Anterior cingulate cortex (tissue), 58 donors: ENCODE results near the gene CPNE7.

Experiments
- DNase-seq, 58 donors: peaks; one replicate each; lab custom pipeline; 2025; lab: John Stamatoyannopoulos, UW

The CPNE7 gene

DNA sequence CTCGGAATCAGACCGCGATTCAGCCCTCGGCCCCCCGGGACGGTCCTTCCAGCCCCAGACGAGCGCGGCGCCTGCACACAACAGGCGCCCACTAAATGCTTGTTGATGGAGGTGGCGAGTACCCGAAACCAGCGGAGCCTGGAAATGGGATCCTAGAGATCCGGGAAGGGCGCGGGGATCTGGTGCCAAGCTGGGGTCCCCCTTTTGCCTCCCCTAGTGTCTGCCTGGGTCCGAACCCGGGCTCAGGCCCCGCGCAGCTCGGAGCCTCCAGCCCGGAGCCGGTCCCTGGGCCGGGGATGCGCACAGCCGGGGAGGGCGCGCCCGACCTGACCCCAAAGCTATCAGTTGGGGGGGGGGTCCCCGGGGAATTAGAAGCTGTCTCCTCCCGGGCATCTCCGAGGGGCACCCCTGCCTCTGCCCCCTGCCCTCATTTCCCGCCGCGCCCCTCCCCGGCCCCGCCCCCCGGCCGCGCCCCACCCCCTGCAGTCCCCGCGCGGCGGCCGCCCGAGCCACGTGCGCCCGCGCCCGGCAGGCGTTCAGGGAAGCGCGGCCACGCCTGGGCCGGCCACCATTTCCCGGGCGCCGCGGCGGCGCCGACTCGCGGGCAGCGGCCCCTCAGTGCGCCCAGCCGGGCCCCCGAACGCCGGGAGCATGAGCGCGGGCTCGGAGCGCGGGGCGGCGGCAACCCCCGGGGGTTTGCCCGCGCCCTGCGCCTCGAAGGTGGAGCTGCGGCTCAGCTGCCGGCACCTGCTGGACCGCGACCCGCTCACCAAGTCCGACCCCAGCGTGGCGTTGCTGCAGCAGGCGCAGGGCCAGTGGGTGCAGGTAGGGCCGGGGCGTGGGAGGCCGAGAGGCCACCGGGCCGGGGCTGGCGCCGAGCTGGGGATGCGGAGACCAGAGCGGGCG, at the start of gene CPNE7:
Gene CPNE7 (plus strand): TSS at position 512 of the 906 bp plus-strand sequence. CDS start 140 bp downstream, at position 652.
- DNase-seq = no peak

DNA sequence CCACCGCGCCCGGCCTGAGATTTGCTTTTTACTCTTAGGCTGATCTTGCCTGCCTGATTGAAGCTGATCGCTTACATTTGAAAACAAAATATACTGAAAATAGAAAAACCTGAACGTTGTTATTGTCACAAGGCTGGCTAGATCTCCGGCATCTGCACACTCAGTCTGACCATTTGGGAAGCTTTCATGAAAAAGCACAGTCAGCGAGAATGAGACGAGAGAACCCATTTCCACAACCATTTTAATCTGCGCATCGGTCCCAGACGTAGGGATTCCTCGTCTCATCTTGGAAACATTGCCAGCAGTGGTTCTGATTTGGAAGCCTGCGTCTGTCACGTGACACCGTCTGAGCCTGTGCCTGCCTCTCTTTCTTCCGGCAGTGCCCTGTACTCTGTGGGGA, 46.5 kb upstream of the CPNE7 start:
- DNase-seq = no peak

DNA sequence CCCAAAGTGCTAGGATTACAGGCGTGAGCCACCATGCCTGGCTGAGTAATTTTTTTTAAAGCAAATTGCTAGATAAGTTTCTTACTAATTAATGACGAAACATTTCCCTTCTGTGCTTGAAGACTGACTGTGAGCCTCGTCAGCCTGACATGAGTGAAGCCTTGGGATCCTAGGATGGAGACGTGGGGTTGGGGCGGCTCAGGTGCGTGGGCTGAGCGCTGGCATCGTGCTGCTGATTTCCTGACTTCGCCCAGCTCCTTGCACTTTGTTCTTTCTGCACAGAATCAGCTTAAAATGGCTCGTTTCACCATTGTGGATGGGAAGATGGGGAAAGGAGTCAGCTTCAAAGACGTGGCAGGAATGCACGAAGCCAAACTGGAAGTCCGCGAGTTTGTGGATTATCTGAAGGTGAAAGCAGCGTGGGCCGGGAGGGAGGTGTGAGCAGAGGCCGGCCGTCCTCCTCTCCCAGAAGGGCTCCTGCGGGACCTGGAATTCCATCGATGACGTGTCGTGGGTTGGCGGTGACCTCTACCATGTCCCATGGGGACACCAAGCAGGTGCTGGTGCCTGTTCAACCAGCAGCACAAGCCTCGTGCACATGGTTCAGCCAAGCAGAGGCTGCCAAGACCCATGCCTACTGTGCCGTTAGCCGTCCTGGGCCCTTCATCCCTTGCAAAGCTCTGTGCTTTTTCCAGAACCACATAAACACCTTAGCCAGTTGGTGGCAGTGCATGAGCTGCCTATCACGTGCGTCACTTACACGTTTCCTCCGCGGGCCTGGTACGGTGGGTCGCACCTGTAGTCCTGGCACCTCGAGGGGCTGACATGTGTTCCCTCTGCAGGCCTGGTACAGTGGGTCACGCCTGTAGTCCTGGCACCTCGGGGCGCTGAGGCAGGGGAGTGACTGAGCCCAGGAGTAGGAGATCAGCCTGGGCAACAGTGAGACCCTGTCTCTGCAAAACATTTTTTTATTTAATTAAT, 44.9 kb upstream of the CPNE7 start:
- peak in 1 of 58 donors; percentile 19 for DNase-seq

DNA sequence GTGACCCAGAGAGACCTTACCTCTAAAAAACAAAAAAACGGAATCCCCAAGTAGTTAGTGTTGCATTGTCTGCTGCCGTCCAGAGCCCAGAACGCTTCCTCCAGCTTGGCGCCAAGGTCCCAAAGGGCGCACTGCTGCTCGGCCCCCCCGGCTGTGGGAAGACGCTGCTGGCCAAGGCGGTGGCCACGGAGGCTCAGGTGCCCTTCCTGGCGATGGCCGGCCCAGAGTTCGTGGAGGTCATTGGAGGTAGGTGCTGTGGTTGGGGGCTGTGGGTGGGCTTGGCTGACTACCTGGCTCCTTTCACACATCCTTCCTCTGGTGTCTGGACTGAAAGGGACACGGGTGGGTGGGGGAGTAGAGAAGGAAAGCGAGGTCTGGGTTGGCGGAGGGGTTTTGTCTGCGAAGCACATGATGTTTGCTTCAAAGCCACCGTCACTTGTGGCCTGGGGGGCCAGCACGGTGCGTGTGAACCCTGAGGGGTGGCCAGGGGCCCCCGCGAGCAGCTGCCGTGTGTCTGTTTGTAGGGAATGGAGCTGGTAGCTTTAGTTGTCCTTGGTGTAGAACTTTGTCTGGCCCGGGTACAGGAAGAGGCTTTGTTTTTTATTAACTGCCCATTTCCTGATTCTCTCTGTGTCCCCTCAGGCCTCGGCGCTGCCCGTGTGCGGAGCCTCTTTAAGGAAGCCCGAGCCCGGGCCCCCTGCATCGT, 43.6 kb upstream of the CPNE7 start:
- DNase-seq = no peak

DNA sequence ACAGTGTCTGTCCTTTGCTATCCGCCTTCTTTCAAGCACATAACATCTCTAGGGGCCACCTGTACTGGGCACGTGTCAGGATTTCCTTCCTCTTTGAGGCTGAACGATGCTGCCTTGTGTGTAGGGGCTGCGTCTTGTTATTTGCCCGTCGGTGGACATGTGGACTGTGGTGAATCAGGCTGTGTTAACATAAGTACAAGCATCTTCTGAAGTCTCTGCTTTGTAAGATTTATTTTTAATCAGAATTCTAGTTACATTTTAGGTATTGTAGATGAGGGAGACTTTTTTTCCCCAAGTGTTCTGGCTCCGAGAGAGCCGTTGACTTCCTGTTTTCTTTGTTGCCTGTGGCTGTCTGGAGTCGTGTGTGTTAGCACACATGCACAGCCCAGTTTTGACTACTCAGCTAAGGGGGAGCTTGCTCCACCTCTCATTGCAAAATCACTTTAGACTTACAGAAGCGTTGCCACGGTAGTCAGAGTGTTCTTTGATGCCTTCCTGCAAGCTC, 41.3 kb upstream of the CPNE7 start:
- peak in 24 of 58 donors; percentile 8 to 60 (median 26) for DNase-seq

DNA sequence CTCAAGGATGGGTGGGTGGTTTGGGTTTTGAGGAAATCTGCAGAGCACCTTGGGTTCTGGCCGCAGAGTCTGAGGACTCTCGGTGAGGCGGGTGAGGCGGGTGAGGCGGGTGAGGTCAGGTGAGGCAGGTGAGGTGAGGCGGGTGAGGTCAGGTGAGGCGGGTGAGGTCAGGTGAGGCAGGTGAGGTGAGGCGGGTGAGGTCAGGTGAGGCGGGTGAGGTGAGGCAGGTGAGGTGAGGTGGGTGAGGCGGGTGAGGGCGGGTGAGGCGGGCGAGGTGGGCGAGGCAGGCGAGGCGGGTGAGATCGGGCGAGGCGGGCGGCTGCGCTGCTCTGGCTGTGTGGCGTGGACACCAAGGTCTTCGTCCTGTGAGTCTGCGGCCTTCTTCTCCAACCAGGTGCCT, 39.2 kb upstream of the CPNE7 start:
- no peak for DNase-seq

DNA sequence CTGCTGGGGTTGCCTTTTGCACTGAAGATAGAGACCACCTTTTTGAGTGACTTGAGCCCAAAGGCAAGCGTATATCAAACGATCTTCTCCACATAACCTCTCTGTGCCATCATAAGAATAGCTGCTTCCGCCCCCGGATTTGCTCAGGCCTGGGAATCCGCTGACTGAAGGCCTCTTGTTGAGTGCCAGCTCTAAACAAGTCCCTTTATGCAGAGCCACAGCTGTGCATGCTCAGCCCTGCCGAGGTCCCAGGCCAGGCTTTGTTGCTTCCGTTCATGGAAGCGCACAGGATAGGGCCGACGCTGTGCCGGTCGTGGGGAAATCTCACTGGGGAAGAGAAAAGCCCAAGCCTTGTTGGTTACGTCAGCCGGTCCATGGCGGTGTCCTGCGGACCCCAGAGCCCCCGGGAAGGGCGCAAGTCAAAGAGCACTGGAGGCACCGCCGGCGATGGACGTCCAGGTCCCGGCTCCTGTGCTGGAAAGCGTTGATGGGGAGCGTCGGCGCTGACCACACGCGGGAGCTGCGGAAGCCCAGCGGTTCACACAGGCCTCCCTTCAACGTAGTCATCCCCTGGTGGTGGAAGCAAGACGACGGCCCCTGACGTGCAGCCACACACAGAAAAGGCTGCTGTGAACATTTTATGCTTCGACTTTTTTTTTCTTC, 38.5 kb upstream of the CPNE7 start:
- peak in 54 of 58 donors; percentile 5 to 82 (median 54) for DNase-seq

DNA sequence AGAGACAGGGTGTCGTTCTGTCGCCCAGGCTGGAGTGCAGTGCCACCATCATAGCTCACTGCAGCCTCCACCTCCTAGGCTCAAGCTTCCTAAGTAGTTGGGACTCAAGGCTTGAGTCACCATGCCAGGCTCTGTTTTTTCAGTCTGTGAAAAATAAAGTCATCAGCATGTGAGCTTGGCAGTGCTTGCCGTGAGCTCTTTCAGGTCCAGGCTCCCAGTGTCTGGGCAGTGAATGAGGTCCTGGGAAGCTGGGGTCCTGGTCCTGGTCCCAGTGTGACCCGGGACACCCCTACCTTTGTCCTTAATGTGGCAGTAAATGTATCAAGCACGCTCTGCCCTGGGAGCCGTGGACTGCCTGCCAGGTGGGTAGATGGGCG, 38.0 kb upstream of the CPNE7 start:
- DNase-seq = peak in 14 of 58 donors; percentile 5 to 57 (median 39)

DNA sequence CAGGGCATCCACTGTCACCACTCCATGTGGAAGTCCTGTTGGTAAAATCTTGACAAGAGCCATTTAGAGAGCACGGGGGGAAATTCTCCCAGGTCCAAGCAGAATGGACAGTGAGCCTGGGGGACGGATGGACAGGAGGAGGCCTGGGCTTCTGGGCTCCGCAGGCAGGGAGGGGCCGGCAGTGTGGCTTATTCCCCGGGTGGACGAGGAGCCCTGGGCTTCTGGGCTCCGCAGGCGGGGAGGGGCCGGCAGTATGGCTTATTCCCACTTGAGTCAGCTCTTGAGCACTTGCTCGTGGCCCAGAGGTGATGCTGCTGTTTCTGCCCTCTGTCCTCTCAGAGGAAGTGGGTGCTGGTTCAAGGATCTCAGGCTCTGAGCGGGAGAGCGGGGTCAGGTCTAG, 37.3 kb upstream of the CPNE7 start:
- no peak for DNase-seq

DNA sequence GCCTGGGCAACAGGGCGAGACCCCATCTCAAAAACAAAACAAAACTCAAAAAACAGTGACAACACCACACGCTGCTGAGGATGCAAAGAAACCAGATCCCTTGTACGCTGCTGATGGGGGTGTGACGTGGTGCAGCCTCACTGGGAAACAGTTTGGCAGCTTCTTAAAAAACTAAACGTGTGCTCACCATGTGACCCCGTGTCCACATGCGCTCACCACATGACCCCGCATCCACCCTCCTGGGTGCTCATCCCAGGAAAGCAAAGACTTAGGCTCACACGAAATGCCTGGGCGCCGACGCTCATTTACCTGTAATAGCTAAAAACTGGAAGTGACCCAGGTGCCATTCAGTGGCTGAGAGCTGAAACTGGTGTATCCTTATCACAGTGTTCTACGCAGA, 35.0 kb upstream of the CPNE7 start:
- no peak for DNase-seq

DNA sequence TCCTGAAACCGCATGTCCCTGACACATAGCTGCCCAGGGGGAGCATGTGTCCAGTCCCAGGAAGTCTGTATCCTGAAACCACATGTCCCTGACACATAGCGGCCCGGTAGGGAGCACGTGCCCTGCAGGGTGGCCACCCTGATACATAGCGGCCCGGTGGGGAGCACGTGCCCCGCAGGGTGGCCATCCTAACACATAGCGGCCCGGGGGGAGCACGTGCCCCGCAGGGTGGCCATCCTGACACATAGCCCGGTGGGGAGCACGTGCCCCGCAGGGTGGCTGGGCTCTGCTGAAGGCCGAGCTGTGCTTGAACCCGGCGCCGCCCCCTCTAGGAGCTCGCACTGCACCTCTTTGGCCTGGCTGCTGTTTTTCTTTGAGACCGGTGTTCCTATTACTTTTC, 33.8 kb upstream of the CPNE7 start:
- DNase-seq = no peak

DNA sequence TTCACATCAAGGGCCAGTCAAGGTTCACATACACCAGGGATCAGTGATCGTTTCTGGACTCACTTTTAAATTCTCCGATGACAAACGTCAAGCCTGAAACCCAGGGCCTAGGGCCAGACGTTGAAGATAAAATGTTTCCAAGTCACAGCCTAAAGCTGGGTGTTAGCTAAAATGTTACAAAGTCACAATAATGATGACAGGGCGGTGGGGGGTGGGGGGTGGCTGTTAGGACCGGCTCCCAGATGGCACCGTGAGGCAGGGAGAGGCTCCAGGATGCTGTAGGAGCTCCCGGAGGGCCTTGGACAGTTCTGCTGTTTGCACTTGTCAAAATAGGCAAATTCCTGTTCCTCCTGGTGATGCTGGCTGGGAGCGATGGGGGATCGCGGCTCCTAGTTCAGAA, 31.4 kb upstream of the CPNE7 start:
- DNase-seq = no peak

DNA sequence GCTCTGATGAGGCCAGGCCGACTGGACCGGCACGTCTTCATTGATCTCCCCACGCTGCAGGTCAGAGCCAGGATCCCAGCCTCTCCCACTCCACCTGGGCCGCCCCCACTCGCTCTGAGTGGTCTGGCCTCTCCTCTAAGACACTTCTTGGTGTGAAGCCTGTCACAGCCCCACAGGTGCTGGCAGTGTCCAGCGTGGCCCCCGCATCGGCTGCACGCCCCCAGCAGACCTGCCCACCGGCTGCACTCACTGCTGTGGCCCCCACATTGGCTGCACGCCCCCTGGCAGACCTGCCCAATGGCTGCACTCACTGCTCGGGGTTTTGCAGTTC, 30.9 kb upstream of the CPNE7 start:
- no peak for DNase-seq

DNA sequence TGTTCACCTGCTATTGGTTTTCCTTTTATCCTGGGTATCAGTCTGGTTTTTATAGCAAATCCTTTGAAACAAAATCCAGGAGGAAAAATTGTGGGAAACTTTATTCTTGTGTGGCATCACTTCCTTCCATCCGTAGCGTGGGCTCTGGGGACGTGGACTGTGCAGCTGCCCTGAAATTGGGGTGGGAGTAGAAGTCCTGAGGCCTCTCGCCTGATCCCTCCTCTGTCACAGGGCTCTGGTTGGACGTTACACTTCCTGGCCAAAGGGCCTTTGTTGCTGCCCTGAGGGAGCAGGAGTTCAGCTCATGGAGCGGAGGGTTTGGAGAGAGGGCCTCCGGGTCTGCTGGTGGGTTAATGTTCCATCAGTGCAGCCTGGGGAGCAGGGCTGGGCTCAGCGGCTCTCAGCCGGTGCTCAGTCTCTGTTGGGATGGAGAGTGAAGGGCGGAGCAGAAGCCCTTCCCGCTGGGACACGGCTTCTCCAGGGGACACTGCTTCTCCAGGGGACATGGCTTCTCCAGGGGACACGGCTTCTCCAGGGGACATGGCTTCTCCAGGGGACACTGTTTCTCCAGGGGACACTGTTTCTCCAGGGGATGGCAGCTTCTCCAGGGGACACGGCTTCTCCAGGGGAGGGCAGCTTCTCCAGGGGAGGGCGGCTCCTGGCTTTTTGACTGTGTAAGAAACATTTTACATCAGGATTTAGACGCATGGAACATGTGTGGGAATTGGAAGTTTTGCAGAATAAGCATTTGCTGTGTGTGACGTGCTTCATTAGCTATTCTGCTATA, 30.3 kb upstream of the CPNE7 start:
- DNase-seq = no peak

DNA sequence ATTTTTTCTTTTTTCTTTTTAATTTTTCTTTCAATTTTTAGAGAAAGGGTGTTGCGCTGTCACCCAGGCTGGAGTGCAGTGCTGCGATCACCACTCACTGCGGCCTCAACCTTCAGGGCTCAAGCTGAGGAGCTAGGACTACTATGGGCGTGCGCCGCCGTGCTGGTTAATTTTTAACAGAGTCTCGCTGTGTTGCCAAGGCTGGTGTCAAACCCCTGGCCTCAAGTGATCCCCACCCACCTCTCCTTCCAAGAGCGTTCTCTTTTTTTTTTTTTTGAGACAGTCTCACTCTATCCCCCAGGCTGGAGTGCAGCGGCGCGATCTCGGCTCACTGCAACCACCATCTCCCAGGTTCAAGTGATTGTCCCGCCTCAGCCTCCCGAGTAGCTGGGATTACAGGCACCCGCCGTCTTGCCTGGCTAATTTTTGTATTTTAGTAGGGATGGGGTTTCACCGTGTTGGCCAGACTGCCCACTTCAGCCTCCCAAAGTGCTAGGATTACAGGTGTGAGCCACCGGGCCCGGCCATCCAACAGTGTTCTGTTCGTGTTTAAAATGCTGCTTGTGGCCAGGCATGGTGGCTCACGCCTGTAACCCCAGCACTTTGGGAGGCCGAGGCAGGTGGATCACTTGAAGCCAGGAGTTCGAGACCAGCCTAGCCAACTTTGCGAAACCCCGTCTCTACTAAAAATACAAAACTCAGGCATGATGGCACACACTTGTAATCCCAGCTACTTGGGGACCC, 29.6 kb upstream of the CPNE7 start:
- no peak for DNase-seq

DNA sequence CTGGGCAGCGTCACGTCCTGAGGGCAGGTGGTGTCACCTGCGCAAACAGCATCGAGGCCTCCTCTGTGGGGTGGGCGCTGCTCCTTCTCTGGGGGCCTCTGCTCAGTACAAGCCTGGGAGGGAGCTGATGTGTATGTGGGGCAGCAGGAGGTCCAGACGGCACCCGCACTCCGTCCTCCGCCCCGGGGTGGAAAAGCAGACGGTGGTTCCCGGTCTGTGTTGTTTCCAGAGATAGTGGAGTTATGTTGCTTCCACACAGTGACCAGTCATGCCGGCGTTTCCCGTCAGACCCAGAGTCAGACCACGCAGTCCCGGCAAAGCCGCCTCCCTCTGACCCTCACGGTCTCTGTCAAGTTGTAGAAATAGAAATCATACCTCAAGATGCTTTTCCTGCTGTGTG, 28.8 kb upstream of the CPNE7 start:
- DNase-seq = no peak

DNA sequence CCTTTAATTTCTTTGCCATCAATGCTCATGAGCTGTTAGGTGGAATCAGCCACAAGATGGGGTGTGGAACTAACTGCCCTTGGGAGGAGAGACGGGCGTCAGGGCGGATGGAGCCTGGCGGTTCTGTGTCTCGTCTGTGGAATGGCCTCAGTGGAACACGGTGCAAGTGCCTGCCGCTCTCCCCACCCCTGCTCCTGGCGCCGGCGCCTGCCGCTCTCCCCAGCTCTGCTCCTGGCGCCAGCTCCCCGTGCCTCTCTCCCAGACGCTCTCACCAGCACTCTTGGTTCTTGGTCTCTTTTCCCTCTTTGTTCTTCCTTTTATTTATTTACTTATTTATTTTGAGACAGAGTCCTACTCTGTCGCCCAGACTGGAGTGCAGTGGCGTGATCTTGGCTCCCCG, 28.3 kb upstream of the CPNE7 start:
- DNase-seq = no peak

DNA sequence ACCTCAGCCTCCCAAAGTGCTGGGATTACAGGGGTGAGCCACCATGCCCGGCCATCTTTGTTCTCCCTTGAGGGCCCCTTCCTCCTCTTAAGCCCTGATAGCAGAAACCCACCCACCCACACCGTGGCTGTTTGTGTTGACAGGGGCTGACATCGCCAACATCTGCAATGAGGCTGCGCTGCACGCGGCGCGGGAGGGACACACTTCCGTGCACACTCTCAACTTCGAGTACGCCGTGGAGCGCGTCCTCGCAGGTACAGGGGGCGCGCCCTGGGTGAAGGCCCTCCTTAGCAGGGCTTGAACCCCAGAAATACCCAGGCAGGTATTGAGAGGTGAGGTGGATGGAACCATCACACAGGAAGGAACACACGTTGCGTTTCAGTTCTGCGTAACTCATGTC, 27.7 kb upstream of the CPNE7 start:
- no peak for DNase-seq
